OCI-LY3 (cell line): ENCODE measurements around the gene MXD1.

Experiments
- EZH2phosphoT487 ChIP-seq: fragments of 200-600 bp; shearing (Covaris generic); IDR thresholded peaks from 2 replicates; pipeline ENCODE4 v1.6.1; 2018; ENCODE audit warnings: antibody characterized with exemption, mixed run types, low read depth
- TF ChIP-seq, protein P1 (sequence below): fragments of 200-600, 300-600 bp; sonication (generic); IDR thresholded peaks from 2 replicates; pipeline ENCODE4 v1.5.1; 2014; ENCODE audit warnings: antibody characterized with exemption, low read length, low read depth

DNA sequence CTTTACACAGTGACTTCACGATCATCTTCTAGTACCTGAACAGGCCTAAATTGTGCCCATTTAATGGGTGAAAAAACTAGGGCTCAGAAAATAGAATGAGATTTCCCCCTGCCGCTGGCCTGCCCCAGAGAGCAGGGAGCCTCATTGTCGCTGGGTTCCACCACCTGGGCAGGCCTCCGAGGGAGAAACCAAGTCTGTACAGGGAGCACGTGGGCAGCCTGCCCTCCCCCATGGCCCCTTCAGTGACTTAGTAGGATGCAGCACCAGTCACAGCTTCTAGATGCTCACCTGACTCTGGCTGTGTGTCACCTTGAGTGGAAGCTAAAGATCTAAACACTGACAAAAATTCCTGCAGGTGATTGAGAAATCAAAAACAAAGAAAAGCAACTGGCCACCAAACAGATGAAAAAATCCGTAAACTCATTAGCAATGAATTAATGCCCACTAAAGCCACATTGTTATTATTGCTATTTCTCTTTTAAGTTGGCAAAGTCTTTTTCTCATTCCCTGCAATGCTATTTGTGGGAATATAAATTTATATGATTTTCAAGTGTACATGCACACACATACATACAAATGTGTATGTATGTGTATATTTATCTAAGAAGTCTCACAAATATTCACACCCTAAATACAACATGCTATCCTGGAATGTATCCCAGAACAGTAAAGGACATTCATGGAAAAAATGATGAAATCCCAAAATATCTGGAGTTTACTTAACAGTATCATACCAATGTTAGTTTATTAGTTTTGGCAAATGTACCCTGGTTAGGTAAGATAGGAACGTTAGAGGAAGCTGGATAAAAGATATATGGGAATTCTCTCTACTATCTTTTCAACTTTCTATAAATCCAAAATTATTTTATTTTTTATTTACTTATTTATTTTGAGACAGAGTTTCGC lies 65.2 kb downstream of the MXD1 start:
- TF ChIP-seq, protein P1, sequence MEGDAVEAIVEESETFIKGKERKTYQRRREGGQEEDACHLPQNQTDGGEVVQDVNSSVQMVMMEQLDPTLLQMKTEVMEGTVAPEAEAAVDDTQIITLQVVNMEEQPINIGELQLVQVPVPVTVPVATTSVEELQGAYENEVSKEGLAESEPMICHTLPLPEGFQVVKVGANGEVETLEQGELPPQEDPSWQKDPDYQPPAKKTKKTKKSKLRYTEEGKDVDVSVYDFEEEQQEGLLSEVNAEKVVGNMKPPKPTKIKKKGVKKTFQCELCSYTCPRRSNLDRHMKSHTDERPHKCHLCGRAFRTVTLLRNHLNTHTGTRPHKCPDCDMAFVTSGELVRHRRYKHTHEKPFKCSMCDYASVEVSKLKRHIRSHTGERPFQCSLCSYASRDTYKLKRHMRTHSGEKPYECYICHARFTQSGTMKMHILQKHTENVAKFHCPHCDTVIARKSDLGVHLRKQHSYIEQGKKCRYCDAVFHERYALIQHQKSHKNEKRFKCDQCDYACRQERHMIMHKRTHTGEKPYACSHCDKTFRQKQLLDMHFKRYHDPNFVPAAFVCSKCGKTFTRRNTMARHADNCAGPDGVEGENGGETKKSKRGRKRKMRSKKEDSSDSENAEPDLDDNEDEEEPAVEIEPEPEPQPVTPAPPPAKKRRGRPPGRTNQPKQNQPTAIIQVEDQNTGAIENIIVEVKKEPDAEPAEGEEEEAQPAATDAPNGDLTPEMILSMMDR: no peak
- no peak for TF ChIP-seq EZH2phosphoT487
